ENCODE results near the gene FBXO4.
A peak's percentile ranks its signal among the peaks of the same experiment; 100 is the strongest.

FBXO4 gene

DNA sequence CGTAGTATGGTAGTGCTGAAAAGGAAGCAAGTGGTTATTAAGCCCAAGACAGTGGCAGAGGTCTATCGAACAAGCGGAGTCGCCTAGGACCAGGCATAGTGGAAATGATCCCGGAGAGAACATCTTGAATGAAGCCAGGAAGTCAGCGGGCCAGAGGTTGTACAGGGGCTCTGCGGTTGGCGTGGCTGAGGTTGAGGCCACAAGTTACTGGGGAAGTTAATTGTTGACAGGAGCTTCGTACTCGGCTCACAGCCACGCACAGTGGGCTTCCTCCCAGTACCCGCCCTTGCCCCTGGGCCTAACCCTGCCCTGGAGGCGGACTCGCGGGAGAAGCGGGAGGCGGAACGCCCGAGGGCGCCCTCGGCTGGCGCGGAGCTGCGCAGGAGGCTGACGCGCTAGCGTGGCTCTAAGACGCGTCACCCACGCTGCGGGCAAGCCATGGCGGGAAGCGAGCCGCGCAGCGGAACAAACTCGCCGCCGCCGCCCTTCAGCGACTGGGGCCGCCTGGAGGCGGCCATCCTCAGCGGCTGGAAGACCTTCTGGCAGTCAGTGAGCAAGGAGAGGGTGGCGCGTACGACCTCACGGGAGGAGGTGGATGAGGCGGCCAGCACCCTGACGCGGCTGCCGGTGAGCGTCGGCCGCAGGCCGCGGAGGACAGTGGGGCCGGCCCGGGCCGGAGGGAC is at the start of gene FBXO4:
Gene FBXO4, plus strand, starts transcription at position 410 of the 683 bp plus-strand sequence. Its CDS starts 29 bp downstream, at position 439.
- DNase-seq, result peak; percentile 82

GRCh38 chr5:41876678-41877077 is 48.4 kb upstream of the FBXO4 start:
- no peak for DNase-seq

DNA sequence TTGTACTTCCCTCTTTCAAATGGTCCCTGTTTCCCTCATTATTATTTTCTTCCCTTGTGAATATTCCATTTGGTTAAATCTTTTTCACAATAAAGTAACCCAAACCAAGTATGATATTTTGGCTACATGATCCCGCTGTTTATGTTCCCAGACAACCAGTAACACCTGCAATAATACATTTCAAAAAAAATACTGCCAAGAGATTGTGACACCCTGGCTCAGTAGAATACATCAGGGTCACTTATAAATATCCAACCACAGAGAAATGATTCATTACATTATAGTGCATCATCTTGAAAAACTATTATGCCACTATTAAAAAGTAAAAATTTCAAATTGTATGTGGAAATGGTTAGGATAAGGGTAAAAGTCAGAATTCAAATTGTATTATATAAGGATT is 47.7 kb upstream of the FBXO4 start:
- DNase-seq, result no peak

GRCh38 chr5:41878173-41878572 is 46.9 kb upstream of the FBXO4 start:
- no peak for DNase-seq

- DNase-seq, result no peak
These were observed 46.2 kb upstream of the FBXO4 start for GRCh38 chr5:41878643-41879478.

DNA sequence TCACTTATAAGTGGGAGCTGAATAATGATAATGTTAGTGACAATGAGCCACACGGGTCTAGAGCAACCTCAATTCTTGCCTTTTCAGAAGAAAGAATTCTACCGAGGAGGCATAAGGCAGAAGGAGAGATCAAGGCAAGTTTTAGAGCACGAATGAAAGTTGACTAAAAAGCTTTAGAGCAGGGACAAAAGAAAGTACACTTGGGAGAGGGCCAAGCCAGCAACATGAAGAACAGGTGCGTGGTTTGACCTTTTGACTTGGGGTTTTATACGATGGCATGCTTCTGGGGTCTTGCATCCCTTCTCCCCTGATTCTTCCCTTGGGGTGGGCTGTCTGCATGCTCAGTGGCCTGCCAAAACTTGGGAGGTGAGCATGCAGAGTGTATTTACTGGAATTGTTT is 42.3 kb upstream of the FBXO4 start:
- no peak for DNase-seq

- no peak for DNase-seq
These were observed 41.8 kb upstream of the FBXO4 start for GRCh38 chr5:41883243-41883642.

DNA sequence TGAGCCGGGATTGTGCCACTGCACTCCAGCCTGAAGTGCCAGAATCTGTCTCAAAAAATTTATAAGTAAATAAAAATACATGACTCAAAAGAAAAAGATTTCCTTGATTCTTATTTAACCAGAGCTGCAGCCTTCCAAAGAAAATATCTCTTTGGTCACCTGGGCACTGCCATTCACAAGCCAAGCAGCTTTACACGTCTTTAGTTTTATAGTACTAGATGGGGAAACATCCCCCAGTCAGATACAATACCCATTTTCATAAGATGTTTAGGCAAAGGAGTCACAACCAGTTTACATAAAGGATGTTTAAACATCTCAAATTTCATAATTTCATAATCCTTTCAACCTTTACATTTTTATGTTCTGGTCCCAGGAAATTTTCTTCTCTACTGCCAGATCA is 41.1 kb upstream of the FBXO4 start:
- no peak for DNase-seq

GRCh38 chr5:41885286-41885685 is 39.8 kb upstream of the FBXO4 start:
- no peak for DNase-seq

- no peak for DNase-seq
These were observed 33.9 kb upstream of the FBXO4 start for GRCh38 chr5:41891066-41891707.

DNA sequence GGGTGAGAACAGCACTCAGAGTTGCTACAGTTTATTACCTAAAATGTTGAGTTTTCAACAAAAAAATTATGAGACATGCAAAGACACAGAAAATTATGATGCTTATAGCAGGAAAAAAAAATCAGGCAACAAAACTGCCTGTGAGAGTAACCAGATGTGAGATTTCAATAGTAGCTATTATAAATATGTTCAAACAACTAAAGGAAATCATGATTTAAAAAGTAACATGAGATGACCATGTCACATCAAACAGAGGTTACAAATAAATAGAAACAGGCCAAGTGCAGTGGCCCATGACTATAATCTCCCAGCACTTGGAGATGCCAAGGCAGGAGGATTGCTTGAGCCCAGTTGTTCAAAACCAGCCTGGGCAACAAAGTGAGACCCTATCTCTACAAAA is 33.0 kb upstream of the FBXO4 start:
- DNase-seq, result no peak

DNA sequence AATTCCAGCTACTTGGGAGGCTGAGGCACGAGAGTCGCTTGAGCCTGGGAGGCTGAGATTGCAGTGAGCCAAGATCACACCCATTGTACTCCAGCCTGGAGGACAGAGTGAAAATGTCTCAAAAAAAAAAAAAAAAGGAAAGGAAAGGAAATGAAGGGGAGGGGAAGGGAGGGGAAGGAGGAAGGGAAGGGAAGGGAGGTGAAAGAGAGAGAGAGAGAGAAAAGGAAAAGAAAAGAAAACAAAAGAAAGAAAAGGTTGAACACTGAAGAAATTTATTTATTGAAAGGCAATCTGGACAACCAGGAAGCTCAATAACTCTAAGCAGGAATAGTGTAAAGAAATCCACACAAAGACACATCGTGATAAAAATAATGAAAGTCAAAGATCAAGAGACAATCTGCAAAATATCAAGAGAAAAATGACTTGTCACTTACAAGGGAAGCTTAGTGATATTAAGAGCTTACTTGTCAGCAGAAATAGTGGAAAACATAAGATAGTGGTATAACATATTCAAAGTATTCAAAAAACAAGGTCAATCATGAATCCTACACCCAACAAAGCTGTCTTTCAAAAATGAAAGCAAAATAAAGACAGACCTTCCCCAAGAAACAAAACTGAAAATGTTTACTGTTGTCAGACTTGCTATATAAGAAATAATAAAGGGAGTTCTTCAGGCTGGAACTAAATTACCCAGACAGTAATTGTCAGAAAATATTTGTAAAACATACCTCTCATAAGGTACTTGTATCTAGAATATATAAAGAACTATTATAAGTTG is 31.8 kb upstream of the FBXO4 start:
- no peak for DNase-seq

DNA sequence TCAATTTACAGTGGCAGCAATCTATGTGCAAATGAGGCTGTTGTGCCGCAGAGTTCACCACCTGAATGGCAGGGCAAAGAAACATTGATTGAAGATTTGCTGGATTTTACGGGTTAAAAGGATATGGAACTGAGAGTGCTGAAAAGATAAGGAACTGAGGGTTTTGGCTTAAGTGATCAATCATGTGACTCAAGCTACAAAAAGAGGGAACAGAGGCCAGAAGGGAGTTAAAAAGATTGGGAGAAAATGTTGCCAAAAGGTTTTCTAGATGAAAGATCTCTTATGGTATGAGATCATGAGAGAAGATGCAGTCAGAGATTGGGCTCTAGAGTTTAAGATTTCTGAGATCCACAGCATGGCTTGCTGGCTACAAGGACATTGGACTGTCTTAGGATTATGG is 28.9 kb upstream of the FBXO4 start:
- no peak for DNase-seq

DNA sequence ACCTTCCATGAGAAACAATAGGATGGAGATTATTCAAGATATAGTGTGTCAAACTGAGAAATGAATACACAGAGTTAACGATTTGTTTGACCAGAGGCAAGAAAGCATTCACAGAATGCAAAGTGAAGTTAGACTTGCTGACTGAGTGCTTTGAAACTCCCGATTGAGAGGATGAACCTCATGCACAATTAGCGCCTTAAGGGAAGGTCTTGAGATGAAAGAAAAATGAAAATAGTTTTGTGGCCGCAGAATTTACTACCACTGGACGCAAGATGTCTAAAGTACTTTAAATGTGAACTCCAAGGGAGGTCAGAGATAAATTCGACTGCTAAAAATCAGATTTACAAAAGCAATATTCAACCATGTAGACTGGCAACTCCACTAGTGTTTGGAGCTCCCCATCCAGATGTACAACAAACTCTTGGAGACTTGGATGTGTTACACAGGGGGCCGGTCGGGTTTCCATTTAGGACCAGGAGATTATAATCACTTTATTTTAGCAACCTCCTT is 21.6 kb upstream of the FBXO4 start:
- DNase-seq, result no peak

- DNase-seq, result peak; percentile 98
These were observed 20.9 kb upstream of the FBXO4 start, which contains the start of gene RIMOC1 for GRCh38 chr5:41903892-41904799. TSS of gene RIMOC1 (plus strand) at chr5:41904344. CDS start at chr5:41904368, 24 bp downstream.

DNA sequence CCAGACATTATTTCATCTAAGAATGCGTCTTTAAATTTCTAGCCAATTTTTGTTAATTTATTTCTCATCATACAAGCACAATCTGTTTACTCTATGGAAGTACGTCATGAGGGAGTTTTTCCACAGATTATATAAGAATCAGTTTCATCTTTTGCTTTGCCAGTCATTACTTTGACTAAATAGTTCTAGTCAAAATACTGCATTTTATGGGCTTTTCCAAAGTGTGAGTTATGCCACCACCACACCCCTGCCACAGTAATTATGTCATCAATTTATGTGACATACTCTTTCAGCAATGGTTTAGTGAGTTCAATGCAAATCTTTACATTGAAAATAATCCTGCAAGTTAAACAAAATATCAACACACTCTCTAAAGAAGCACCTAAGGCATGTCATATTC is 18.9 kb upstream of the FBXO4 start:
- no peak for DNase-seq

GRCh38 chr5:41908374-41909079 is 16.6 kb upstream of the FBXO4 start:
- DNase-seq, result no peak

DNA sequence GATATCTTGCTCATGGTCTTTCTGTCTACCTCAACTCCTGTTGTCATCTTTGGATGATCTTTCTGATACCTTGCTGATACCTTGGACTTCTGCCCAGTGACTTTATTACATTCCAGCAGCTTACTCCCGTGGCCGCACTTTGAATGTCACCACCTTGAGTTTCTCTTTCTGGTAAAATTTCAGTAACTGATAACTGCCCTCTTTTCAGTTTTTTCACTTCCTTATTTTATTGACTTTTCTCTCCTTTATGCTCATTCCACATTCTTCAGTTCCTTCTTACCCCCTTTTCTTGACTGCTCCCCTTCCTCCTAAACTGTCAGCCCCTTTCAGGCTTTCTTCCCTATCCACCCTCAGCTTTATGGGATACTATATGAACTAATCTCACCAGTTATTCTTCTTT is 7.0 kb upstream of the FBXO4 start:
- DNase-seq, result no peak

DNA sequence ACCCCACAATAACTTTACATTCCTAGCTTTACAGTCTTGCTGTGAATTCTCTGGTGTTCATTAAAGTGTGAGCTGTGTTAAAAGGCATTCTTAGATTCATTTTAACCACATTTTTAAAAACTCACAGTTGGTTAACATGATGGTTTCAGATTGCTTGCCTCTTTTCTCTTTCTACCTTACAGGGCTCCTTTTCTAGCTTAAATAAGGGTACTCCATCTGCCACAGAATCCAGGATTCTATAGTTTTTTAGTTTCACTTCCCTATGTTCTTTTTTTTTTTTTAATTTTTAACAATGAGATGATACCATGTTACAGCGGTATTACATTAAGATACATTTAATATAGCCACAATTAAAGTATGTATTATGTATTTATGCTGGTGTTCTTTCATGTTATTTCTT is 3.9 kb upstream of the FBXO4 start:
- DNase-seq, result no peak

DNA sequence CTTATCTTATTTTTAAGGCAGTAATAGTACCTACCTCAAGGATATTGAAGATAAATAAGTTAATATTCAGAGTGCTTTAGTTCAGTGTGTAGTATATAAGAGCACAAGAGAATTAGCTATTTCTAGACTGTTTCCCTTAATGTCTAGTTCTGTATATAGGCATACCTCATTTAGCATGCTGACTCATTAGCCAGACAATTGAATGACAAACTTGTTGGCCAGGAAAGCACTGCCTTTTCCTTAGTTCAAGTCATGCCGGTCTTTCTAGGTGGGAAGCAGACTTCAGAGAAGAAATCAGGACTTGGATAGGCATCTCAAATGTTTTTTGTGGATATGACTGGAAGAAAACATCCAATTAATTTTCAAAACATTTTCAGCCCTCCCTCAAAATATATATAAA is 3.2 kb upstream of the FBXO4 start:
- DNase-seq, result no peak

DNA sequence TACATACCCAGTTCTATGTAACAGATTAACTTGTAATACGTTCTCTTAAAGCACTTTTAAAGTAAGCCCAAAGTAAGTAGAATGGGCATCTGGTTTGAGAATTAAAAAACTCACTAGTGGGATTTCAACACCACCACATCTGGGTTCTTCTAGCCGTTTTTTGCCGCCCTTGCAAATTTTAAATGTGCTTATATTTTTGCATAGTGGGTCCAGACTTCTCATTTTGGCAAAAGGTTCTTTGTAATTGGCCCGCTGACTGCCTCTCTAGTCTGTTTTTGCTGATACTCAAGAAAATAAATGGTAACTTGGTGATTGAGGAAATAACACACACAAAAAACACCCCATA is 582 bp upstream of the FBXO4 start:
- no peak for DNase-seq
